HepG2 (cell line): Measurements from ENCODE around the gene JKAMP. TPM values are rescaled to one million over a fixed set of nuclear protein-coding genes. Genes with fewer than 3 reads are reported as not detected.

Source experiments
- ARHGAP35 ChIP-seq: sonication (generic); formaldehyde crosslinking; IDR thresholded peaks from 2 replicates; pipeline ENCODE4 v1.9.0; 2022; ENCODE audit warnings: mild to moderate bottlenecking, inconsistent platforms, moderate library complexity, missing genetic modification reagents, borderline replicate concordance
- ATF3 ChIP-seq: sonication (generic); formaldehyde crosslinking; IDR thresholded peaks from 2 replicates; pipeline ENCODE4 v1.4.0; 2020; ENCODE audit warnings: missing genetic modification reagents
- CEBPZ ChIP-seq: IDR thresholded peaks from 2 replicates; pipeline ENCODE4 v1.6.1; 2012; ENCODE audit warnings: low read length, improper control_type of control experiment
- DMAP1 ChIP-seq: IDR thresholded peaks from 2 replicates; pipeline ENCODE4 v1.6.1; 2016
- FOXP1 ChIP-seq, 2 experiments: fragments of 450-650 bp in 1 of 2; IDR thresholded peaks; 2 replicates each; pipeline ENCODE4 v1.6.1; 2017 to 2018; ENCODE audit warnings: antibody characterized with exemption in 1 of 2
- GATAD2A ChIP-seq: IDR thresholded peaks from 2 replicates; pipeline ENCODE4 v1.6.1; 2016
- HDAC2 ChIP-seq: sonication (generic); formaldehyde crosslinking; IDR thresholded peaks from 2 replicates; pipeline ENCODE4 v1.4.0; 2020; ENCODE audit warnings: missing genetic modification reagents
- HOXA7 ChIP-seq: sonication (generic); formaldehyde crosslinking; IDR thresholded peaks from 2 replicates; pipeline ENCODE4 v1.8.1; 2022; ENCODE audit warnings: mild to moderate bottlenecking, missing genetic modification reagents, moderate library complexity
- MAZ ChIP-seq, 2 experiments: sonication (generic) in 1 of 2; formaldehyde crosslinking in 1 of 2; IDR thresholded peaks; 2 replicates each; pipeline versions ENCODE4 v1.5.0 to v1.6.1; 2012 to 2020; ENCODE audit warnings: low read depth in 2 of 2, mild to moderate bottlenecking in 2 of 2, borderline replicate concordance in 1 of 2, improper control_type of control experiment in 1 of 2, low read length in 1 of 2, missing genetic modification reagents in 1 of 2, moderate library complexity in 1 of 2
- MZF1 ChIP-seq: sonication (generic); formaldehyde crosslinking; IDR thresholded peaks from 2 replicates; pipeline ENCODE4 v1.8.1; 2023; ENCODE audit warnings: mild to moderate bottlenecking, missing genetic modification reagents, borderline replicate concordance
- NFATC3 ChIP-seq: sonication (generic); formaldehyde crosslinking; IDR thresholded peaks from 2 replicates; pipeline ENCODE4 v1.5.1; 2020; ENCODE audit warnings: mild to moderate bottlenecking, missing genetic modification reagents
- NFYB ChIP-seq: sonication (generic); formaldehyde crosslinking; IDR thresholded peaks from 2 replicates; pipeline ENCODE4 v1.4.0; 2020; ENCODE audit warnings: missing genetic modification reagents
- SIN3B ChIP-seq: fragments of 150-350 bp; IDR thresholded peaks from 2 replicates; pipeline ENCODE4 v1.6.1; 2014; ENCODE audit warnings: low read length
- SOX13 ChIP-seq, 3 experiments: fragments of 450-650 bp in 1 of 3; sonication (generic) in 1 of 3; formaldehyde crosslinking in 1 of 3; IDR thresholded peaks in 2 of 3; conservative IDR thresholded peaks in 1 of 3; 2 replicates each; pipeline versions ENCODE4 v1.5.0 to v1.6.1; 2016 to 2020; ENCODE audit warnings: antibody characterized with exemption in 1 of 3, mild to moderate bottlenecking in 1 of 3, missing compliant biosample characterization in 1 of 3, missing genetic modification reagents in 1 of 3, moderate library complexity in 1 of 3
- SSRP1 ChIP-seq: IDR thresholded peaks from 2 replicates; pipeline ENCODE4 v1.6.1; 2016; ENCODE audit warnings: control low read depth
- TCF7L2 ChIP-seq: IDR thresholded peaks from 2 replicates; pipeline ENCODE4 v1.6.1; 2011; ENCODE audit warnings: mild to moderate bottlenecking, low read depth, low read length, moderate library complexity
- ZMAT5 ChIP-seq: sonication (generic); formaldehyde crosslinking; IDR thresholded peaks from 2 replicates; pipeline ENCODE4 v1.5.0; 2020; ENCODE audit warnings: mild to moderate bottlenecking, low read depth, missing genetic modification reagents, borderline replicate concordance
- ZMYM4 ChIP-seq: sonication (generic); formaldehyde crosslinking; IDR thresholded peaks from 2 replicates; pipeline ENCODE4 v1.8.1; 2023; ENCODE audit warnings: mild to moderate bottlenecking, missing genetic modification reagents
- ZNF276 ChIP-seq: sonication (generic); formaldehyde crosslinking; IDR thresholded peaks from 2 replicates; pipeline ENCODE4 v1.4.0; 2020; ENCODE audit warnings: mild to moderate bottlenecking, low read depth, missing genetic modification reagents
- ZNF589 ChIP-seq: sonication (generic); formaldehyde crosslinking; conservative IDR thresholded peaks from 2 replicates; pipeline ENCODE4 v1.8.0; 2022; ENCODE audit warnings: mild to moderate bottlenecking, moderate library complexity, missing genetic modification reagents
- ZNF598 ChIP-seq: sonication (generic); formaldehyde crosslinking; IDR thresholded peaks from 2 replicates; pipeline ENCODE4 v1.5.1; 2020; ENCODE audit warnings: mild to moderate bottlenecking, missing genetic modification reagents, borderline replicate concordance
- ZNF607 ChIP-seq: sonication (generic); formaldehyde crosslinking; IDR thresholded peaks from 2 replicates; pipeline ENCODE4 v1.5.1; 2020; ENCODE audit warnings: missing genetic modification reagents, mild to moderate bottlenecking, borderline replicate concordance
- ZNF83 ChIP-seq: sonication (generic); formaldehyde crosslinking; IDR thresholded peaks from 2 replicates; pipeline ENCODE4 v1.4.0; 2020; ENCODE audit warnings: missing genetic modification reagents, mild to moderate bottlenecking, borderline replicate concordance
- polyA plus RNA-seq, 8 experiments: library from polyadenylated mRNA; depleted of rRNA in 3 of 8; stranded (reverse) in 7 of 8; unstranded in 1 of 8; fragments of >200 nt; fragmentation: Illumina TruSeq in 4 of 8; extraction: Trizol in 4 of 8; gene quantifications; 2 replicates each; pipeline versions ENCODE4 v1.2.1 to v1.2.3, GENCODE V29; 2011 to 2016; ENCODE audit warnings: low read depth in 4 of 8, missing spikeins in 1 of 8, mixed read lengths in 1 of 8; ENCODE audit not compliant: insufficient read depth in 1 of 8
- total RNA-seq, 5 experiments: library from RNA; depleted of rRNA; stranded (reverse); fragments of >200 nt; fragmentation: Illumina TruSeq; extraction: Trizol; gene quantifications; 2 replicates each; pipeline ENCODE4 v1.2.3, GENCODE V29; 2016; ENCODE audit warnings: low read depth in 1 of 5

The JKAMP gene
- total and polyA plus RNA-seq, 2 of the 13 experiments (the other 11 are each of a cell fraction or from before 2014, with no cell fraction given) = 56.4 to 135 TPM

GRCh38 chr14:59483819-59484638 is at the start of gene JKAMP, which contains the start of gene L3HYPDH (continued):
- TF ChIP-seq SSRP1 (no peak), FOXP1 (IDR thresholded peaks at IDR 0.05) (no peak), FOXP1 (CRISPR knock-in tag; IDR thresholded peaks at IDR 0.05) (no peak), ZMYM4 (CRISPR knock-in tag) (peak; percentile 83), ZNF83 (CRISPR knock-in tag) (peak; percentile 65; the same call in 1 of the 2 replicates), MAZ (IDR thresholded peaks at IDR 0.05; ENCODE audit: borderline replicate concordance, low read depth, low read length) (no peak), MAZ (CRISPR knock-in tag; IDR thresholded peaks at IDR 0.05; ENCODE audit: low read depth) (peak; percentile 88), ZNF598 (CRISPR knock-in tag) (peak; percentile 83), SOX13 (IDR thresholded peaks at IDR 0.05) (no peak), SOX13 (CRISPR knock-in tag; conservative IDR thresholded peaks at IDR 0.05 in 1 of 2, IDR thresholded peaks at IDR 0.05 in 1 of 2) (no peak; a peak in 1 of 4 replicates), ZNF589 (CRISPR knock-in tag) (peak; percentile 87), ZNF276 (CRISPR knock-in tag) (peak; percentile 90; the same call in 1 of the 2 replicates), ARHGAP35 (CRISPR knock-in tag) (peak; percentile 83; the same call in 1 of the 2 replicates), SIN3B (no peak; the same call in 1 of the 2 replicates), NFYB (CRISPR knock-in tag) (no peak), HOXA7 (no peak), ZMAT5 (CRISPR knock-in tag) (0 out of 2 replicates have a peak, but pooled peaks have one; percentile 85), HDAC2 (peak; percentile 76), MZF1 (CRISPR knock-in tag) (peak; percentile 60; the same call in 1 of the 2 replicates), ZNF607 (peak; percentile 98), TCF7L2 (no peak), GATAD2A (peak; percentile 54), CEBPZ (no peak), ATF3 (CRISPR knock-in tag) (peak; percentile 41; the same call in 1 of the 2 replicates), NFATC3 (CRISPR knock-in tag) (peak; percentile 94; the same call in 1 of the 2 replicates), DMAP1 (CRISPR knock-in tag) (peak; percentile 100)
